ENCODE results near the gene MPRIP. TPM values are rescaled to one million over a fixed set of nuclear protein-coding genes. Genes with fewer than 3 reads are reported as not detected.

MPRIP gene
- total and polyA plus RNA-seq, 2 donors (not counting 3 experiments of a cell fraction or from before 2014, with no cell fraction given): 94.6 to 246 TPM

GRCh38 chr17:17147821-17148220 lies 105.6 kb downstream of the MPRIP start:
- intact Hi-C loops (cut with micrococcal nuclease): no loop called here
- no peak overlapping the region for H3K4me3 ChIP-seq (replicated peaks in 1 of 3; ENCODE audit: insufficient read depth in 1 of 3, low read depth in 1 of 3, low read length in 3 of 3)

More at GRCh38 chr17:17147821-17148220, 105.6 kb downstream of the MPRIP start:
- FAIRE-seq: peak; percentile 8
- Histone ChIP-seq H3K79me2 (ENCODE audit: control insufficient read depth, insufficient read depth, low read length) (peaks cover 3% of the 10 kb centered on the region), H3K27me3 (ENCODE audit: control insufficient read depth in 2 of 2, insufficient read depth in 2 of 2, low read length in 2 of 2) (no peaks in the 10 kb centered on the region), H3K36me3 (ENCODE audit: control insufficient read depth in 2 of 2, extremely low read depth in 1 of 2, insufficient read depth in 2 of 2, low read length in 2 of 2) (peaks cover 16 to 53% of the 10 kb centered on the region in 2 experiments), H4K20me1 (replicated peaks; ENCODE audit: control insufficient read depth, extremely low read depth, insufficient read depth, low read length) (no peaks in the 10 kb centered on the region), H3K4me2 (ENCODE audit: insufficient read depth, low read length) (no peak overlapping the region), H3K27ac (ENCODE audit: insufficient read depth, low read depth, low read length) (no peak overlapping the region), H3K9me1 (replicated peaks; ENCODE audit: control insufficient read depth, extremely low read depth, insufficient read depth, low read length) (no peaks in the 10 kb centered on the region), H3K9ac (replicated peaks; ENCODE audit: extremely low read depth, insufficient read depth, low read length) (no peak overlapping the region), H3K9me3 (replicated peaks; ENCODE audit: control insufficient read depth, insufficient read depth, low read length) (no peaks in the 10 kb centered on the region), H2AFZ (ENCODE audit: low read depth, low read length) (no peak overlapping the region), H3K4me1 (ENCODE audit: control insufficient read depth, extremely low read depth, insufficient read depth, low read length) (peaks cover 24% of the 10 kb centered on the region)
- CTCF ChIA-PET: no interaction called here
- POLR2A ChIA-PET: no interaction called here
- dilution Hi-C loops (cut with MboI; ENCODE audit: extremely low pct_ligation_motif_present, low sequenced_read_pairs): no loop called here
- BruUV-seq (replicated peaks): no TSS peak
- TF ChIP-seq POLR2AphosphoS5 (IDR thresholded peaks at IDR 0.05; ENCODE audit: insufficient read depth, low read depth, low read length) (no peak), FOS (IDR thresholded peaks at IDR 0.05; ENCODE audit: borderline replicate concordance, insufficient read depth, low read length) (no peak), GATA2 (IDR thresholded peaks at IDR 0.05; ENCODE audit: insufficient read depth, insufficient read length, low read depth, low read length) (no peak), MYC (IDR thresholded peaks at IDR 0.05; ENCODE audit: low read depth, low read length) (no peak), CTCF (IDR thresholded peaks at IDR 0.05; ENCODE audit: extremely low read depth in 1 of 2, insufficient read depth in 1 of 2, low read depth in 1 of 2, low read length in 2 of 2) (no peak), JUN (IDR thresholded peaks at IDR 0.05; ENCODE audit: borderline replicate concordance, insufficient read depth, insufficient read length, low read depth) (no peak), POLR2A (IDR thresholded peaks at IDR 0.05; ENCODE audit: low read depth, low read length) (no peak), EZH2 (IDR thresholded peaks at IDR 0.05; ENCODE audit: borderline replicate concordance, low read depth, low read length, severe bottlenecking) (no peak)
- TF ChIP-seq, protein P1, sequence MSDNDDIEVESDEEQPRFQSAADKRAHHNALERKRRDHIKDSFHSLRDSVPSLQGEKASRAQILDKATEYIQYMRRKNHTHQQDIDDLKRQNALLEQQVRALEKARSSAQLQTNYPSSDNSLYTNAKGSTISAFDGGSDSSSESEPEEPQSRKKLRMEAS (IDR thresholded peaks at IDR 0.05; ENCODE audit: insufficient read depth, insufficient read length): no peak
- DNase-seq (ENCODE audit: low read depth, low spot score): no peak

All from endothelial cell of umbilical vein (primary cell).